Mesodermal cell (in vitro differentiated cells): Measurements from ENCODE around the gene C1orf94.

Source experiments
- H3K27ac ChIP-seq: 2 replicates; pipeline ENCODE4 v1.7.0; 2013; ENCODE audit warnings: mild to moderate bottlenecking, low read depth, low read length, moderate library complexity; ENCODE audit not compliant: severe bottlenecking
- H3K36me3 ChIP-seq: 2 replicates; pipeline ENCODE4 v1.7.1; 2013; ENCODE audit warnings: mild to moderate bottlenecking, low read length, moderate library complexity; ENCODE audit not compliant: control insufficient read depth, insufficient read depth
- H3K4me1 ChIP-seq: one replicate; pipeline ENCODE4 v1.7.1; 2013; ENCODE audit warnings: mild to moderate bottlenecking, low read length; ENCODE audit not compliant: insufficient read depth, control insufficient read depth, poor library complexity, severe bottlenecking
- H3K4me3 ChIP-seq: 2 replicates; pipeline ENCODE4 v1.7.0; 2013; ENCODE audit warnings: low read length, control low read depth, mild to moderate bottlenecking; ENCODE audit not compliant: insufficient read depth, poor library complexity, severe bottlenecking; ENCODE audit errors: extremely low read depth
- H3K9me3 ChIP-seq: 2 replicates; pipeline ENCODE4 v1.7.1; 2013; ENCODE audit warnings: mild to moderate bottlenecking, low read length, moderate library complexity; ENCODE audit not compliant: control insufficient read depth
- WGBS, 2 experiments: methylation state at CpG; one replicate each; pipeline ENCODE4 v1.1.5; 2013; ENCODE audit warnings: missing lambda C conversion rate in 2 of 2; ENCODE audit not compliant: insufficient coverage in 2 of 2; 5-methylcytosine and 5-hydroxymethylcytosine counted together

The C1orf94 gene

DNA sequence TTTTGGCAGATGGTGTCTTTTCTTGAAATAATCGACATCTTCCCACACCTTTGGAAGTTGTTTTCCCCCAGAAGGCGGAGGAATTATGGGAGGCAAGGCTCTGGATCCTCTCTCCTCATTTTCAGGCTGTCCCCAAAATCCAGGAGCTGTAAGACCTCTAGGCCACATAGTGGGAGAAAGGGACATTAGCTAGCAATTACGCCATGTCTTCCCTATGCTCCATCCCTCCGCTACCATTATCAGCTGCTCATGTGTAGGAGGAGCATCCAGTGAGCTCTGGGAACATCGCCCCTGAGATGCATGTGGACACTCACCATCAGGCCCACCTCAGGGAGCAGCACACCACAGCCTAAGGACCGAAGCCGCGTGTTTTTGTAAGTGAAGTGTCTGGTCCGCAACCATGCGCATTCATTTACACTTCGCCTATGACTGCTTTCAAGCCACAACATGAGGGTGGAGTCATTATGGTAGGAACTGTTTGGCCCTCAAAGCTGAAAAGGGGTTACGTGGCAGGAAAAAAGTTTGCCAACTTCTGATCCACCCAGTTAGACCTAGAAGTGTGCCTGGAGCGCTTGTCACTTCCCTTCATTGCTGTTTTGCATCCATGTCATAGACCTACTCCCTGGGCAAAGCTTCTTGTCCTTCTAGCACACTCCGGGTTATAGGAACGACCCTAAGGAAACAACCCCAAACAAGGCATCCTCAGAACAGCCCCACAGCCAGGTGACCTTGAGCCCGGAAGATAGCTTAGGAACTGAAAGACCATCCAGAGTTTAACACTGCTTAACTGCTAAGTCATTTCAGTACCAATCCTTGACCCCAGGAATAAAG is 85.5 kb downstream of the C1orf94 start:
- Histone ChIP-seq H3K4me3 (no peak overlapping the region), H3K27ac (no peak overlapping the region), H3K9me3 (no peaks in the 10 kb centered on the region), H3K4me1 (peaks cover 8% of the 10 kb centered on the region), H3K36me3 (no peaks in the 10 kb centered on the region)
- WGBS, 2 experiments = 82 to 92% methylated on average over 7 to 11 of the region's 16 CpGs

- H3K9me3 ChIP-seq = no peaks in the 10 kb centered on the region
- no peaks in the 10 kb centered on the region for H3K36me3 ChIP-seq
- H3K4me3 ChIP-seq = no peak overlapping the region
- 89 to 93% methylated on average over 6 to 7 of the region's 7 CpGs for WGBS, 2 experiments
- no peak overlapping the region for H3K27ac ChIP-seq
- H3K4me1 ChIP-seq = peaks cover 8% of the 10 kb centered on the region
These were observed 86.2 kb downstream of the C1orf94 start for GRCh38 chr1:34262921-34263320.

GRCh38 chr1:34263406-34263805 is 86.7 kb downstream of the C1orf94 start:
- H3K4me3 ChIP-seq = no peak overlapping the region

DNA sequence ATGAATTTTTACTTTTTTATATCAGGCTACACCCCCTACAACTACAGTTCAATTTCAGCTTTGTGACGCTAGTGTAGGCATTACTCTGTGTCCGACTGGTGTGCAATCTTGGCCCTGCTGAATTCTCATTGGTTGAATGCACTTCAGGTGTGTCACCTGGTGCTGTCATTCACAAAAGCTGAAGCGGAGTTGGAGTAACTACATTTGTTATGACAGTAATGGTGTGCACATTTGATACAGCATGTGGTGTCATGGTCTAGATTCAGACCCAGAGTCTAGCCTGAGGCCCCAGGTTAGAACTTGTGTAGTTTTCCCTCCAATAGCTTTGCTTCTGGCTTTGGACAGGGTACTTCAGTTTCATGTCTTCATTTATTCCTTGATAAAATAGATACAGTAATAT is 88.7 kb downstream of the C1orf94 start:
- Histone ChIP-seq H3K4me1 (peaks cover 13% of the 10 kb centered on the region), H3K4me3 (no peak overlapping the region), H3K27ac (no peak overlapping the region), H3K9me3 (no peaks in the 10 kb centered on the region), H3K36me3 (no peaks in the 10 kb centered on the region)
- WGBS, 2 experiments = 73 to 87% methylated on average over 3 of the region's 3 CpGs

More at GRCh38 chr1:34263406-34263805, 86.7 kb downstream of the C1orf94 start:
- WGBS, 2 experiments = 72% methylated on average over 2 of the region's 4 CpGs; no CpG with 5 or more reads in 1 of the 2 experiments
- no peaks in the 10 kb centered on the region for H3K9me3 ChIP-seq
- no peak overlapping the region for H3K27ac ChIP-seq
- peaks cover 8% of the 10 kb centered on the region for H3K4me1 ChIP-seq
- H3K36me3 ChIP-seq = no peaks in the 10 kb centered on the region

DNA sequence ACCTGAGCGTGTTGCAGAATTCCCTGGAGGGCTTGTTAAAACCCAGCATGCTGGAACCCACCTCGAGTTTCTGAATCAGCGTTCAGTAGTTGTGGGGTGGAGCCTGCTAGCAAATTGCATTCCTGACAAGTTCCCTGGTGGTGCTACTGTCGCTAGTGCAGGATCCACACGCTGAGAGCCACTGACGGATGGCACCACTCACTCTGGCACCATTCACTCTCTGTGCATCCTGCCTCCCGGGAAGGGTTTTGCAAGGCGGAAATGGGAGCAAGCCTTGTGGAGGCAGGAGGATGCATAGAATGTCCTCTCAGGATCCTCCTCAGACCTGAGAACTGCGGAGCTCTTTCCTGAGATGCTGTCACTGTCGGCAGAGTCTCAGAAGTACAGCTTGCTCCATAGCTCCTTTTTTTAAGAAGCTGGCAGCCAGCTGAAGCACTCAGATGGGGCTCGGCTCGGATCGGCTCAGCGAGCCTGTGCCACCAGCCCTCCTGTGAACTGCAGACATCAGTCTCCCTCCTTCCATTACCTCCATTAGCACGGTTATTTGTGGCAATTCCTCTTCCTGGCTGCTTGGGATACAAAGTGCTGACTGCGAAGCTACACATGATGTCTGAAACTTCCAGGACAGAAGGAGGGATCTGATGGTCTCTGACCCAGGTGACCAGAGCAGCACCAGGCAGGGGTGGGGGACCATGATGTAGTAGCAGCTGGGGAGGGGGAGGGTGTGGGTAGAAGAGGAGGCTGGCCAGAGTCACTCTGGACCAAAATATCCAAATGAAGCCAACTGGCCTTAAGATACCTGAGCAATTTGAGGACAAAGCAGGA is 89.6 kb downstream of the C1orf94 start:
- Histone ChIP-seq H3K4me1 (peaks cover 16% of the 10 kb centered on the region), H3K27ac (no peak overlapping the region), H3K4me3 (no peak overlapping the region), H3K9me3 (no peaks in the 10 kb centered on the region), H3K36me3 (no peaks in the 10 kb centered on the region)
- WGBS, 2 experiments = 14 to 29% methylated on average over 9 to 14 of the region's 16 CpGs

- no peaks in the 10 kb centered on the region for H3K36me3 ChIP-seq
- no peaks in the 10 kb centered on the region for H3K9me3 ChIP-seq
- H3K4me3 ChIP-seq = no peak overlapping the region
- WGBS, 2 experiments = 74 to 89% methylated on average over 5 of the region's 5 CpGs
- H3K27ac ChIP-seq = no peak overlapping the region
- H3K4me1 ChIP-seq = peaks cover 16% of the 10 kb centered on the region
These were observed 90.6 kb downstream of the C1orf94 start for GRCh38 chr1:34267326-34267725.

- Histone ChIP-seq H3K36me3 (no peaks in the 10 kb centered on the region), H3K4me3 (no peak overlapping the region), H3K27ac (no peak overlapping the region), H3K9me3 (no peaks in the 10 kb centered on the region), H3K4me1 (peaks cover 16% of the 10 kb centered on the region)
- WGBS, 2 experiments = 25 to 58% methylated on average over 3 to 4 of the region's 5 CpGs
These were observed 91.7 kb downstream of the C1orf94 start for GRCh38 chr1:34268311-34268954.
